Ishikawa (cell line): ENCODE data around the gene FGF18.

Source experiments
- CEBPB ChIP-seq: IDR thresholded peaks from 2 replicates; pipeline ENCODE4 v1.6.1; 2012
- CREB1 ChIP-seq: IDR thresholded peaks from 2 replicates; pipeline ENCODE4 v1.6.1; 2012; ENCODE audit warnings: low read depth
- EGR1 ChIP-seq: IDR thresholded peaks from 2 replicates; pipeline ENCODE4 v1.6.1; 2012
- EP300 ChIP-seq: IDR thresholded peaks from 2 replicates; pipeline ENCODE4 v1.6.1; 2012; ENCODE audit warnings: borderline replicate concordance
- FOXM1 ChIP-seq: IDR thresholded peaks from 2 replicates; pipeline ENCODE4 v1.6.1; 2012; ENCODE audit warnings: low read depth, borderline replicate concordance
- MAX ChIP-seq: IDR thresholded peaks from 2 replicates; pipeline ENCODE4 v1.6.1; 2012
- NFIC ChIP-seq: IDR thresholded peaks from 2 replicates; pipeline ENCODE4 v1.6.1; 2012
- RAD21 ChIP-seq: IDR thresholded peaks from 2 replicates; pipeline ENCODE4 v1.6.1; 2012; ENCODE audit warnings: low read depth
- TAF1 ChIP-seq: IDR thresholded peaks from 2 replicates; pipeline ENCODE4 v1.6.1; 2012; ENCODE audit warnings: low read depth, mild to moderate bottlenecking
- TCF12 ChIP-seq: IDR thresholded peaks from 2 replicates; pipeline ENCODE4 v1.6.1; 2012; ENCODE audit warnings: low read depth
- TEAD4 ChIP-seq: IDR thresholded peaks from 2 replicates; pipeline ENCODE4 v1.6.1; 2012
- YY1 ChIP-seq: IDR thresholded peaks from 2 replicates; pipeline ENCODE4 v1.6.1; 2012; ENCODE audit warnings: low read depth
- ZBTB7A ChIP-seq: IDR thresholded peaks from 2 replicates; pipeline ENCODE4 v1.6.1; 2012; ENCODE audit warnings: low read depth
- TF ChIP-seq, protein P1 (sequence below): IDR thresholded peaks from 2 replicates; pipeline ENCODE4 v1.6.1; 2012; ENCODE audit warnings: low read depth, mild to moderate bottlenecking
- TF ChIP-seq, protein P2 (sequence below): IDR thresholded peaks from 2 replicates; pipeline ENCODE4 v1.6.1; 2012

The FGF18 gene

DNA sequence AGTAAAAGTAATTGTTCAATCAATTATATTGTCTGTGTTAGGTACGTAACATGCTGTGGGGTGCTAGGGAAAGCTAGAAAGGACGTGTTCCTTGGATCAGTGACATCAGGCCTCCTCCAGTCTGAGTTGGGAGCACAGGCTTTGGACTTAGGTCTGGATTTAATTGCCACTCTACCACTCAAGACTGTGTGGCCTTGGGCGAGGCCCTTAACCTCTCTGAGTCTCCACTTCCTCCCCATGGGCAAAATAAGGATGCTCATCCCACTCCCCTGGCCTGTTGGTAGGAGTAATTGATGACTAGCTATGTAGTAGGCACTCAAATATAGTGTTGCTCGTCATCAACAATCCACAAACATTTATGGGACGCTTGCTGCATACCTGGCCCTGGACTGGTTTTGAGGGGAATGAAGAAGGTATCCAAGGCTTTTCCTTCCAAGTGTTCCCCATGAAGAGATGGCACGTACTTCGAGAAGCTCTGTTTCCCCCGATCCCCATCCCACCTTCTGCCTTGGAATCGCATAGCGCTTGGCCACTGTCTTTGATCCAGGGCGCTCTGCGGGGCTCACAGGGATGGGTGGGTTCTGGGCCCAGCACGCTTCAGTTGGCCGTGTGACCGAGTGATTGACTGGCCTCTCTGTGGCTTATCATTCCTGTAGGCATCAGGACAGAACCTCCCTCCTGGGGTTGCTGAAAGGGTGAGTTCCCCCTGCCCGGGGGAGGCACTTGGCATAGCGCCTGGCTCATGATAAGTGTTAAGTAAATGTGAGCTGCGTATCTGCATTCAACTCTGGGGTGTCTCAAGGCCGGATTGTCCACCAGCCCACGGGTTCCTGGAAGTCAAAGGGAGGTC lies 8.1 kb downstream of the FGF18 start:
- TF ChIP-seq TCF12 (0 out of 2 replicates have a peak, but pooled peaks have one; percentile 19), TEAD4 (0 out of 2 replicates have a peak, but pooled peaks have one; percentile 5), EP300 (0 out of 2 replicates have a peak, but pooled peaks have one; percentile 29), NFIC (0 out of 2 replicates have a peak, but pooled peaks have one; percentile 55), YY1 (no peak)

- TF ChIP-seq YY1 (no peak), RAD21 (no peak), TCF12 (no peak), TAF1 (no peak), NFIC (no peak)
- TF ChIP-seq, protein P1, sequence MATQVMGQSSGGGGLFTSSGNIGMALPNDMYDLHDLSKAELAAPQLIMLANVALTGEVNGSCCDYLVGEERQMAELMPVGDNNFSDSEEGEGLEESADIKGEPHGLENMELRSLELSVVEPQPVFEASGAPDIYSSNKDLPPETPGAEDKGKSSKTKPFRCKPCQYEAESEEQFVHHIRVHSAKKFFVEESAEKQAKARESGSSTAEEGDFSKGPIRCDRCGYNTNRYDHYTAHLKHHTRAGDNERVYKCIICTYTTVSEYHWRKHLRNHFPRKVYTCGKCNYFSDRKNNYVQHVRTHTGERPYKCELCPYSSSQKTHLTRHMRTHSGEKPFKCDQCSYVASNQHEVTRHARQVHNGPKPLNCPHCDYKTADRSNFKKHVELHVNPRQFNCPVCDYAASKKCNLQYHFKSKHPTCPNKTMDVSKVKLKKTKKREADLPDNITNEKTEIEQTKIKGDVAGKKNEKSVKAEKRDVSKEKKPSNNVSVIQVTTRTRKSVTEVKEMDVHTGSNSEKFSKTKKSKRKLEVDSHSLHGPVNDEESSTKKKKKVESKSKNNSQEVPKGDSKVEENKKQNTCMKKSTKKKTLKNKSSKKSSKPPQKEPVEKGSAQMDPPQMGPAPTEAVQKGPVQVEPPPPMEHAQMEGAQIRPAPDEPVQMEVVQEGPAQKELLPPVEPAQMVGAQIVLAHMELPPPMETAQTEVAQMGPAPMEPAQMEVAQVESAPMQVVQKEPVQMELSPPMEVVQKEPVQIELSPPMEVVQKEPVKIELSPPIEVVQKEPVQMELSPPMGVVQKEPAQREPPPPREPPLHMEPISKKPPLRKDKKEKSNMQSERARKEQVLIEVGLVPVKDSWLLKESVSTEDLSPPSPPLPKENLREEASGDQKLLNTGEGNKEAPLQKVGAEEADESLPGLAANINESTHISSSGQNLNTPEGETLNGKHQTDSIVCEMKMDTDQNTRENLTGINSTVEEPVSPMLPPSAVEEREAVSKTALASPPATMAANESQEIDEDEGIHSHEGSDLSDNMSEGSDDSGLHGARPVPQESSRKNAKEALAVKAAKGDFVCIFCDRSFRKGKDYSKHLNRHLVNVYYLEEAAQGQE, result no peak
Measured at GRCh38 chr5:171428168-171428696, 8.8 kb downstream of the FGF18 start.

DNA sequence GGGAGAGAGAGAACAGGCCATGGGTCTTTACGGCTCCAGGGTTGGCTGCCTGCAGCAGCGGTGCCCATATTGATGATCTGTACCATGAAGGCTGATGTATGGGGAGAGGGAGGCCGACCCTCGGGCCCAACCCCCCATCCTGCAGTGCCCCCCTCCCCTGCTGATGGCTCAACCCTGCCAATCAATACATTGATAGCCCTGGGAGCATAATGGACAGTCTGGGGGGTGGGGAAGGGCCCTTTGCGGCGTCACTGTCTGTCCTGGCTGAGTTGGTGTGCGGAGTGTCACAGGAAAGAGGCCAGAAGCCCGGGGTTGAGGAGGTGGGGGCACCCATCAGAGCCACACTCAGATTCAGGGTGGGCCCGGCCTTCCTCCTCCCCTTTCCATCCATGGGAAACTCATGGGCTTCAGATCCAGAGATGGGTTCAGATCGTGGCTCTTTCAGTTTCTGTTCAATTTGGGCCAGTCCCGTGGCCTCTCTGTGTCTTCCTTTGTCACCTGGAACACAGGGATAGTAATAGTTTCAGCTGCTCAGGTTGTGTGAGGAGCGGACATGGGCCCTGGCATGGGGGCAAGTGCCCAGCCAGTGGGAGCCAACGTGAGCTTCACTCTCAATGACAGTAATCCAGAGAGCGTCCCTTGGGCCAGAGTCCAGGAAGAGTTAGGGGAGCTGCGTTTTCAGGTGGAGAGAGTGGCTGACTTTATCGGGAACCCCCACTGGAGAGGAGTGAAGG lies 9.5 kb downstream of the FGF18 start:
- TF ChIP-seq FOXM1, result no peak
- TF ChIP-seq CREB1, result no peak
- TF ChIP-seq NFIC, result no peak
- TF ChIP-seq RAD21, result no peak

DNA sequence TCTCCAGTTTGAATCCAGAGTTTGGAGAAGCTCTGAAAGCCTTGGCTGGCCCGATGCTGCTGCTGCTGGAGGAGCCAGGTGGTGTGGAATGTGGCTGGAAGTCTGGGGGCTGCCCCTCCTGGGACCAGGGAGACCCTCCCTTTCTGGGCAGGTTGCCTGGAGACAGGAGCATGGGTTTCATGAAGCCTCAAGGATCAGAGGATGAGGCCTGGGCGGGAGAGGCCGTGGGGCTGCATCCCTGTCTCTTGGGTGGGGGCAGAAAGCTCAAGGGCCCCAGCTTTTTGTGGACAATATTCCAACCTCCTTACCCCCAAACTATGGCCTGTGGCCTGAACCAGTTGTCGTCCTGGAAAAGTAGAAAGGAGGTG lies 10.1 kb downstream of the FGF18 start:
- TF ChIP-seq TAF1 (no peak), EGR1 (no peak), RAD21 (no peak), MAX (no peak), NFIC (no peak), CREB1 (no peak), YY1 (no peak), TEAD4 (no peak), FOXM1 (no peak), ZBTB7A (no peak)
- TF ChIP-seq, protein P2, sequence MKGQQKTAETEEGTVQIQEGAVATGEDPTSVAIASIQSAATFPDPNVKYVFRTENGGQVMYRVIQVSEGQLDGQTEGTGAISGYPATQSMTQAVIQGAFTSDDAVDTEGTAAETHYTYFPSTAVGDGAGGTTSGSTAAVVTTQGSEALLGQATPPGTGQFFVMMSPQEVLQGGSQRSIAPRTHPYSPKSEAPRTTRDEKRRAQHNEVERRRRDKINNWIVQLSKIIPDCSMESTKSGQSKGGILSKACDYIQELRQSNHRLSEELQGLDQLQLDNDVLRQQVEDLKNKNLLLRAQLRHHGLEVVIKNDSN, result no peak
- TF ChIP-seq, protein P1, result no peak

- TF ChIP-seq RAD21 (no peak), TAF1 (no peak), EP300 (no peak)
- TF ChIP-seq, protein P2, result no peak
Measured at GRCh38 chr5:171431251-171431777, 11.9 kb downstream of the FGF18 start.

DNA sequence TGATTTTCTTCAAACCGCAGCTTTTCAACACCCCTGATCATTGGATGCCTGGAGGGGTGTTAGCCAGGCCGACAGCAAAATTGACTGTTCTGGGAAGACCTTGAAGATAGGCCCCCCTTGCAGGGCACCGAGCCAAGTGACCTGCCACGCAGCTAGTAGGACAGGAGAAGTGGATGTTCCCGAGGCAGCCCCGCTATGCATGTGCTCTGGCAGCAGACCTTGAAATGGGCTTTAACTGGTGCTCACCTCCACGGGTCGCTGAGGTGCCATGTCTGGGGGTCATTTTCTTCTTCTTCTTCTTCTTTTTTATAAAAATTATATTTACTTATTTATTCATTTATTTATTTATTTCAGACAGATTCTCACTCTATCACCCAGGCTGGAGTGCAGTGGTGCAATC lies 12.6 kb downstream of the FGF18 start:
- TF ChIP-seq EGR1, result no peak
- TF ChIP-seq RAD21, result no peak
- no peak for TF ChIP-seq TEAD4
- TF ChIP-seq EP300, result no peak
- TF ChIP-seq, protein P2, result no peak
- TF ChIP-seq MAX, result no peak
- TF ChIP-seq ZBTB7A, result no peak
- no peak for TF ChIP-seq CREB1
- TF ChIP-seq TCF12, result no peak
- TF ChIP-seq YY1, result no peak
- TF ChIP-seq FOXM1, result no peak
- TF ChIP-seq, protein P1, result no peak
- no peak for TF ChIP-seq CEBPB
- TF ChIP-seq TAF1, result no peak
- TF ChIP-seq NFIC, result no peak
